Activated T-cell treated with anti-CD3 and anti-CD28 coated beads for 4 hours (primary cell): ENCODE results near the gene NEK3.
A peak's percentile ranks its signal among the peaks of the same experiment; 100 is the strongest.
"Not testable (repeated sequence)": the region's sequence is repeated elsewhere in the genome, so short reads cannot be mapped to it uniquely, and the experiment has no call there.

ENCODE experiments used
- DNase-seq: peaks from one replicate; pipeline ENCODE4 v3.0.0-alpha.2; 2020

The NEK3 gene

GRCh38 chr13:52159159-52159982, at the start of gene NEK3:
Gene NEK3, minus strand, starts transcription at chr13:52159597. Its CDS starts 3,406 bp downstream, at chr13:52156191.
- DNase-seq = peak; percentile 19

GRCh38 chr13:52208384-52208783, 49.0 kb upstream of the NEK3 start:
- not testable (repeated sequence) for DNase-seq

GRCh38 chr13:52207896-52208295, 48.5 kb upstream of the NEK3 start:
- DNase-seq = not testable (repeated sequence)

DNA sequence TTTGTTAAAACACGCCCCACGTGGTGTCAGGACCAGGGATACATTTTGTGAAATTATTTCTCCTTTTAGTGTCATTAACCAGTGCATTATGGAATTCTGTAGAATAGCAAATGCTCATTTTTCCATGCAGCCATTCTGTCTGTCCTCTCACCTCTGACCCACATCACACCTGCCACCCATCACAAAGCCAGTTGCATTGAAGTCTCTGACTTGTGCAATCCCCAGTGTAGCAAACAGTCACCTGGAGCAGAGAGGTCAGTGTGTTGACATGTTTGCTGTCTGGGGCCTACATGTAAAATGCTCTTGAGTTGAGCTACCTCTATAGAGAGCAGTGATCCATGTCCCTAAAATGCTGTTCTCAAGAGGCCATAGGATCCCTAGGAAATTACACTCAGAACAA, 47.9 kb upstream of the NEK3 start:
- DNase-seq = not testable (repeated sequence)

DNA sequence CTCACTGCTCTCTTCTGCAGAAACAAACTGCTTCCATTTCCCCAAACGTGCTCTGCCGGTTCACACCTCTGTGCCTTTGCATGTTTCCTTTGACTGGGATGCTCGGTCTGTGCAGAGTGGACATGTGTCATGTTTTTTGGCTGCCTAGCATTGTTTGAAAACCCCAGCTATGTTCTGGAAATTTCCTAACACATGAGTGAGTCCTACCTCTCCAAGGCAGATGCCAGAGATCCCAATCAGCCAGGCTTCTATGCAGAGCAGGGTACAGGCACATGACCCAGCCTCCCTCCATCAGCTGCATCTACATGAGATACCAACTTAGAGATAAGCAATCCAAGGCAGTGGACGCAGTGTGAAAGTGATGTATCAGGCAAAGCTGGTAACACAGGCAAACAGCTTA, 45.1 kb upstream of the NEK3 start:
- not testable (repeated sequence) for DNase-seq

GRCh38 chr13:52203864-52204263, 44.5 kb upstream of the NEK3 start:
- DNase-seq = not testable (repeated sequence)

DNA sequence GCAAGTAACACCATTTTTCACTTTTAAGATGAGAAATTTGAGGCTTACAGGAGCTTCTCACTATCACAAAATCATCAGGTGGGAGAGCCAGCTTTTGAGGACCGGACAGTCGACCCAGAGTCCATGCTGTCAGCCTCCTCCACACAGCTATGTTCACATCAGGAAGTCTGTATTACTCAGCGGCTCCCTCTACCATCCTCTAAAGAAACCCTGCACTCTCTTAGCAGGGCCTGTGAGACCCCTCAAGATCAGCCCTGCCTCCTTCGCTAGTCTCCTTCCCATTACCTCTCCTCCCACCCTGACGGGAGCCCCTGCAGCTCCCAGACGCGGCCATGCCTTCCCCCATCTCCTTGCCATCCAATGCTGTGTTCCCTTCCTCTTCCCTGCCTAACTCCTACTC, 43.1 kb upstream of the NEK3 start:
- DNase-seq = not testable (repeated sequence)

DNA sequence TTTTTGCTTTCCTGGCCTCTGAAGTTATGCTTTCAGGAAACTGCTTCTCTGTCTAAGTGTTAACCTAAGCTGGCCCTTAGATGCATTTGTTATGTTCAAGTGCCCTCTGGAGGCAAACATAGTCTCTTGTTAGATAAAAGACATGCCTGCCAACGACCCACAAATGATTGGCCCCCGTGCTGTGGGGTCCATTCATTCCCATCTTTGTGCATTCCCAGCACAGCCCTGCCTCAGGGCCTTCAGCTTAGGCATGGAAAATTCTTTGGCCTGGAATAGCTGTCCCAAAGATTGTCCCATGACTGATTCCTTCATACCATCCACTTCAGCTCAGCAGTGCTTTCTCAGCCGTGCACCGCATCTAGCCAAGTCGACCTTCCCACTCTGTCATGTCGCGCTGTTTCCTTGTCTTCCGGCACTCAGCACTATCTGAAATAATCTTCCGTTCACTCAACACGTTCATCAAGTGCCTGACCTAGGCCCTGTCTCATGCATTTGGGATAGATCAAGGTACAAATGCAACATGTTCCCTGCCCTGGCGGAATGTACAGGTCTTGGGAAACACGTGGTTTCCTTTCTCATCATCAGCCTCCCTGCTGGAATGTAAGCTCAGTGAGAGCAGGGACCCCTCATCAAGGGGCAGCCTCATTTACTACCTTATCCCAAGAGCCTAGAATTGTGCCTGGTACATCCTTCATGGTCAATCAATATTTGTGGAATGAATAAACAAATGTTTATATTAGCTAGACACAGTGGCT, 42.2 kb upstream of the NEK3 start:
- DNase-seq = peak; percentile 7

GRCh38 chr13:52195401-52195837, 36.0 kb upstream of the NEK3 start:
- peak; percentile 9 for DNase-seq

- peak; percentile 81 for DNase-seq
These were observed 34.9 kb upstream of the NEK3 start for GRCh38 chr13:52194184-52194868.

DNA sequence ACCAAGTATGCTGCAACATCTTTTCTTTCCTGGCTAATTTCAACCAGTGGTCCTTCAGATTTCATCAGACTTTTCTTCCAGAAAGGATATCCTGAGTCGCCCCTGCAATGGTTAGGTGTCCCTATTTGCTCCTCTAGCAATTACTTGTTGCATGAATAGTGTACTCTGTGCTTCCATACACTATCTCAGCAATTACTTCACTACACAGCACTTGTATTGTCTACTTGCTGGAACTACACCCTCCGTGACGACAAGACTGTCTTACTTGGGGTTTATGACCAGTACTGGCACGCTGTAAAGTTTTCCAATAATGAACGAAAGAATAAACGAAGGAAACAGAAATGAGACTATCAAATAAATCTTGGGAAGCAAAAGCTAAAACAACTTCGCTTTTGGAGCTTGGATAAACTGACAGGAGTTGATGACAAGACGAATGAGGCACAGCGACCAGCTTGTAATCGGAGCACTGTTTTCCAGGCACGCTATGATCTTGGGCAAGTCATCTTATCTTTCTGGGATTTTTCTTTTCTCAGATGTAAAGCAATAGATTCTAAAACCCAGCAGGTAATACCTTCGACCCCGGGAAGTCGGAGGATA, 34.3 kb upstream of the NEK3 start:
- DNase-seq = not testable (repeated sequence)

DNA sequence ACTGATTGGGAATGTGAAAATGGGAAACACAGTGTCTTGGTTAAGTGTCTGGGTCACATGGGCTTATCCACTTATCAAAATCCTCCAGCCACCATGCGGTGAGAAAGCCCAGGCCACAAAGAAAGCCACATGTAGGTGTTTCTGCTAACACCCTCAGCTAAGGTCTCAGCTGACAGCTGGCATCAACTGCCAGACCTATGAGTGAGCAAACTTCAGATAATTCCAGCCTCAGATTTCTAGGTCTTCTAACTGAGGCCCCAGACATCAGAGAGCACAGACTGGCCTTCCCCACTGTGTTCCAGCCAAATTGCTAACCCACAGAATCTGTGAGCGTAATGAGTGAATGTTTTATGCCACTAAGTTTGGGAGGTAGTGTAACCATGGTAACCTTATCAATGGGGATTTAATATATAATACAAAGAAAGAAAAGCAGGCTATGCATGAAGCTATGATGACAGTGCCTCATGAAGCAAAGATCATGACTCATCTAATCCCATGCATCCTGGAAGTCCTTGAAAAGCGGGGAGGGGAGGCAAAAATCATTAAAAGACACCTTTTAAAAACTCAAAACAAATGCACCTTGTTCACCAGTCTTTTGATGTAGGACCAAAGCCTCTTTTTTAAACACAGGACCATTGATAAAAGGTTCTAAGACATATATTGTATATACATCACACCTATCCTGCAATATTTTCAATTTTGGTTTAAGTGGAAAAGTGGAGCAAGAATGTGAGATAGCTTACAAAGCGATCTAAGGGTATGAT, 28.2 kb upstream of the NEK3 start:
- not testable (repeated sequence) for DNase-seq

DNA sequence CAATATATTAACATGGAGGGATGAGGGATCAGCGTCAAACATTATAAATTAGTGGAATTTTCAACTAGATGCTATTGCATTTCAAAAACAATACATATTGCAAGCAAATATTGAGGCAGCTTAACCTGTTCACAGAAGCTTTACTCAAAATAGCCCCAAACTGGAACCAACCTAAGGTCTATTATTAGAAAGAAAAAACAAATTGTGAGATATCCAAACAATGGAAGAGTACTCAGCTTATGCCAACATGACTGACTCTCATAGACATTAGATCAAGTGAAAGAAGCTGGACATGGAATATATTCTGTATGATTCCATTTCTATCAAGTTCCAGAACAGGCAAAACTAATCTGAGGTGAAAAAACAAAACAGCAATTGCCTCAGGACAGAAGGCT, 27.6 kb upstream of the NEK3 start:
- no peak for DNase-seq

DNA sequence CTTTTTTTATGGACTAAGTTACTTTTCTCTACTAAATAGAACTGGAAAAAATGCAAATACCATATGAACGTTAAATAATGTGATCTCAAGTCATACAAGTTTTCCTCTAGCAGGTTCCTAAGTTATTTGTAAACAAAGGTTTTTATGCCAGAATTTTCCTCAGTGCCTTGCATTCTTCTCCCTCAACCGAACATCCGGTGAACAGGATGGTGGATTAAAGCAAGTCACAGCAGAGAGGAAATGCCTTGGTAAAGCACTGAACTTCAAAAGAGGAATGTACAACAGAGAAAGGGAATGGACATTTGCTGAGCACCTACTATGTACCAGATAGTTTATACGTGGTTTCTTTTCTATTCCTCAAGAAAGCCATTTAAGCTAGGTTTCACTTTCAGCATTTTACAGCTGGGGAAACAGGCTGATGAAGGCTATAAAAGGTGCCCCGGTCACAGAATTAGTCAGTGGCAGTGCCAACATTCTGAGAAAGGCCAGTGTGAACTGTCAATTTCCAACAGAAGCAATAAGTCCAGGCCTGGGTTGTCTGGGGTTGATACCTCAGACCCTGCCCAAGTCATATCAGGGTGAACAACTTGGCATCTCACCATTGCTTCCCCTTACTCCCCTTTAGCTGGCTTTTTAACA, 22.0 kb upstream of the NEK3 start:
- DNase-seq = not testable (repeated sequence)

DNA sequence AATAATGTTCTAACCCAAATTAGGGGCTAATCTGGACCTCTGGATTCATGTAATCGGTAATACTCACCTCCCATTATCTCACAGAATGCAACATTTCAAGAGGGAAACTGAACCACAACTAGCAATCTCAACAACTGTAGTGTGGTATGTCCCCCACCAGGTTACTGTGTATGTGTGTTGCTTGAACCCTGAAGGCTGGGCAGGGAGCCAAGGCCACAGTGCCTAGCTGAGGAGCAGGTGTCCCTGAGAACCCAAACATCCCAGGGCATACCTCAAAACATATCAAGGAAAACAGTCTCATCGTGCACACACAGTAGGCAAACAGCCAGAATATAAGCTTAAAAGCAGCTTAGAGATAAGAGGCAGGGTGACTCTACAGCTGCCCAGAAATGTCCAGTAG, 20.5 kb upstream of the NEK3 start:
- DNase-seq = no peak

DNA sequence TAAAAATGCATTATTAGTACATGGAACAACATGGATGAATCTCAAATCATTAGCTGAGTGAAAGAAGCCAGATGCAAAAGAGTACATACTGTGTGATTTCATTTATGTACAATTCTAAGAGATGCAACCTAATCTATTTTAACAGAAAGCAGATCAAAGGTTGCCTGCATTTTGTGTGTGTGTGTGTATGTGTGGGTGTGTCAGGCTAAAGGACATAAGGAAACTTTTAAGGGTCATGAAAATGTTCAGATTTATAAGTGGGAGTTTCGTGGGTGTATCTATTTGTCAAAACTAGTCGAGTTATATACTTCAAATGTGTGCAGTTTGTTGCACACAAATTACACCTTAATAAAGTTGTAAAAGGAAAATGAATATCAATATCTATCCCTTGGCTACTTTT, 17.9 kb upstream of the NEK3 start:
- no peak for DNase-seq

DNA sequence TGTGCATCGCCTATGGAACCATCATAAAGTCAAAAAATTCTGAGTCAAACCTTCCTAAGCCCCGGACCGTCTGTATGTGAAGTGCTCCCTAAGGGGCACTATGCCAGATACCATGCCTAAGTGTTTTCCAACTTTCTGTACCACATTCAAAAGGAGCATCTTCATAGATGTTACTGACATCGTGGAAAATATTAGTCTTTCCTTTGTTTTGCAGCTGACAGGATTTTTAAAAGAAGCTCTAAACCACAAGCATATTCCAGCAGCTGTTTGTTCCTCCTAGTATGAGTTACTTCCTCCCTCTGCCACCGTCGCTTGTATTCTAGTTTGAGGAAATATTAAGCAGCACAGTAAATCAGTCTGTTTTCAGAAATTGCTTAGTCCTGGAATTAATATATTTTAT, 14.6 kb upstream of the NEK3 start:
- not testable (repeated sequence) for DNase-seq

GRCh38 chr13:52173373-52173772, 14.0 kb upstream of the NEK3 start:
- no peak for DNase-seq

DNA sequence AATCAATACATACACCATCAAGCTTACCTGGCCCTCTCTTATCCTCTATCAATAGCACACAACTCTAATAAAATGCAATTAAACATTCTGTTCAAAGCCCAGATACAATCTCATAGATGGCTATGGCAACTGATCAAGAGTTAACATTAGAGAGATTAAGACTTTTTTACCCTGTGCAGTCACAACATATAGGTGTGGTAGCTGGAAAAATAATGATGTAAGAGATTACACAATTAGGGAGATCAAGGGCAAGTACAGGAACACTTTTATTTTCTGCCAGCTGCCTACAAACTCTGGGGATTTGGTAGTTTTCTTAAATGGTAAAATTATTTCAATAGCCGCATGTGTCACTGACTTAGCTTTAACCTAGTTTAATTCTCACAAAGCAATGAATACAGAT, 12.3 kb upstream of the NEK3 start:
- DNase-seq = not testable (repeated sequence)

DNA sequence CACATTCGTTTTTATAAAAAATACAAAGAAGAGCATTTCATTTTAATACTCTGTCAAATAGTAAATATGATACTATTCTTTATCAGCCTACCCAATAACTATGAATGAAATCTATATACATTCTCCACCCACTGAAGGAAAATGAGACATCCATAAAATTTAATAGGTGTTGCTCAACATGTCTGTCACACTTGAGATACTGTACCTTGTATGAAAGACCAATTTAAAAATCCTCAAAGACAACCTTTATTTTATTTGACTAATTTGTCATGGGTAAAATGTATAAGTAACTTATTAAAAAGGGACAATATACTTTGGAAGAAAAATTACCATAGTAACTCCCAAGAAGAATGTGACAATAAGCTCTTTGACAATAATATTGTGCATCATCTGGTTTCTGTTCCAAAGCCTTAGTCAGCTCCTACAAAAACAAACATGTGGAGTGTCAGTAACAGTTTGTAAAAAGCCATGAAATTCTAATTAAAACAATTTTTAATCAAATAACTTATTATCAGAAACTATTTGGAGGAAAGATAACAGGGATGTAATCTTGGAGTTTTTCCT, 11.5 kb upstream of the NEK3 start:
- DNase-seq = not testable (repeated sequence)

GRCh38 chr13:52169839-52170238, 10.4 kb upstream of the NEK3 start:
- DNase-seq = no peak
